ENCODE measurements around the gene EGR1.
"Not testable (repeated sequence)": the region's sequence is repeated elsewhere in the genome, so short reads cannot be mapped to it uniquely, and the experiment has no call there.

EGR1 gene

DNA sequence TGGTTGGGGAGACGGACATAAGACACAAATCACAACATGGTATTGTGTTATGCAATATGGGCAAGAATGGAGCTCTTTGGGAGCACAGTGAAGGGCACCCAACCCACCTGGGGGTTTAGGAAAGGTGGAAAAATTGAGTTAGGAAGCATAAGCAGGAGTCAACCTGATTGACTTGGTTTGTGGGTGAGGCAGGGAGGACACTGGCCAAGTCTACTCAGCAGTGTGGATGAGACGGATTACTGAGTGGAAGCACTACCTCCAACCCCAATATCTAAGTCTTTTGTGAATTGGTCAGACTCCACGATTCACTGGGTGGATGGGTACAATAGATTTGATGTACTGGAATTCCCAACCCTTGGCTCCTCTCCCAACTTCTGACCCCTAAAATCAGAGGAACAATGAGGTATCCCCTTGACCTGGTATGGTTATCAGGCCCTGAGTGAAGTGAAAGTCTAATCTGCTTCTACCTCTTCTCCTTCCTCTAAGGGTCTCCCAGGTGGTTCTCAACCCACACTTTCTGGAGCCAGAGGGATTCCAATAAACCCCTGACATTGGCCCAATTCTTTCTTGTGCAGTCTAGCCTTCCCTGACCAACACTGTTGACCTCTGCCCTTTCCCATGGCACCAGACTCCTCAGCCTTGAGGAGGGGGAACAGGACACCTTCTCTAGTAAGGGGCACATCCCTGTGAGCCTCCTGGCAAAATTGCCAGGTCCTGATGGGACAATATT, 5.2 kb downstream of the EGR1 start:
- no peak for DNase-seq

GRCh38 chr5:138471052-138471361, 5.7 kb downstream of the EGR1 start:
- DNase-seq, result no peak

GRCh38 chr5:138472353-138472752, 7.1 kb downstream of the EGR1 start:
- DNase-seq, result no peak

- DNase-seq, result not testable (repeated sequence)
Observed at GRCh38 chr5:138473151-138473550, 7.9 kb downstream of the EGR1 start.

- DNase-seq, result no peak
Observed at GRCh38 chr5:138476918-138477317, 11.6 kb downstream of the EGR1 start.

DNA sequence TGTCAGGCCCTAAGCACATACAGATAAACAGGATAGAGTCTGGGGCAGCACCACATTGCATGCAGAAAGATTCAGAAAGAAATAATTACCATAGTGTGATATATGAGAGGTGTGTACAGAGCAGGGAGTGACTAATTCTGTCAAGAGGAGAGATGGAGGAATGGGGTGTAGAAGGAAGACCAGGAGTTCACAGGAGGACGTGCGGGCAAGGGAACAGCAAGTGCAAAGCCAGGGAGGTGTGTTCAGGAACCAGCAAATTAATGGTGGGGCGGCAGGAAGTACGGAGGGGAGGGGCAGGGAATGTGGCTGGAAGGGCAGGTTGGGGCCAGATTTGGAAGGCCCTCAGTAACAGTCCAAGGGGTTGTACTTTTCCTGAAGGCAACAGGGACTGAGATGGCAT, 17.4 kb downstream of the EGR1 start:
- no peak for DNase-seq

DNA sequence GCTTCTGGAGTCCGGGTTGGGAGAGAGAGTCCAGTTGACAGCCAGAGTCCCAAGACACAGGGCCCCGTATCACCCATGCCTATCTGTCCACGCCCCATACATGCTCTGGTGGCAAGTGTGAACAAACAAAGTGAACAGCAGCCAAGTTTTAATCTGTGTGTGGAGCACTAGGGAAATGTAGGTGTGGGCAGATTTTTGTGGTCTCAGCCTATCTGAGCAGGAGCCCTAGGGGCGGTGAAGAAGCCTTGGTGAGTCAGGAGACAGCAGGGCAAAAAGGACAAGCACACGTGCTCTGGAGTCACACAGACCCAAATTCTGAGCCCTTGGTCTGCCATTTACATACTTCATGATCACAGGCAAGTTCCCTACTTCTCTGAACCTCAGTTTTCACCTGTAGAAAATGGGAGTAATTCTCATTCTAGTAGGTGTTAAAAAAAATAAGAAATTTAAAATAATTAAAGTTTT, 23.2 kb downstream of the EGR1 start:
- DNase-seq, result no peak

GRCh38 chr5:138489683-138490061, 24.4 kb downstream of the EGR1 start:
- no peak for DNase-seq

- DNase-seq, result no peak
Observed at GRCh38 chr5:138490648-138491283, 25.5 kb downstream of the EGR1 start.

GRCh38 chr5:138491284-138491648, 26.0 kb downstream of the EGR1 start:
- no peak for DNase-seq

- peak; percentile 77 for DNase-seq
Observed at GRCh38 chr5:138491669-138492559, 26.6 kb downstream of the EGR1 start.

DNA sequence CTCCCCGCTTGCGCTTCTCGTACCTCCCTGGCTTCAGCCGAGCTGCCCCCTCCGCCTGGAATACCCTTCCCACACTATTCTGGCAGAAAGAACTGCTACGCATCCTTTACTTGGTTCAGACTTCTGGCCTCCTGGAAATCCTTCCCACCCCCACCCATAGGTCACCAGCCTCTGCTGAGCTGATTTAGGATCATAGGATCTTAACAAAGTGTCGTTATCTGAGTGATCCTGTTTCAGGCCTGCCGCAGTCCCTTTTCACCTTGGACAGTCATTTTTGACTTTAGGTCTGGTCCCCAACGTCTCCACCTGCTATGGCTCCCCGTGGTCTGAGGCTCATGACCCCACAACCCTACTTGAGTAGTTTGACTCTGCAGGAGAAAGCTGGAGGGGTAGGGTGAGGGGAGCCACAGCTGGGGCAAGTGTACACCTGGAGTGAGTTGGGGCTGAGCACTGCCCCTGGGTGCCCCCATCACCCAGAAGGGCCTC, 27.3 kb downstream of the EGR1 start:
- no peak for DNase-seq

GRCh38 chr5:138495351-138495750, 30.1 kb downstream of the EGR1 start:
- DNase-seq, result no peak

- DNase-seq, result no peak
Observed at GRCh38 chr5:138498376-138498775, 33.1 kb downstream of the EGR1 start.

DNA sequence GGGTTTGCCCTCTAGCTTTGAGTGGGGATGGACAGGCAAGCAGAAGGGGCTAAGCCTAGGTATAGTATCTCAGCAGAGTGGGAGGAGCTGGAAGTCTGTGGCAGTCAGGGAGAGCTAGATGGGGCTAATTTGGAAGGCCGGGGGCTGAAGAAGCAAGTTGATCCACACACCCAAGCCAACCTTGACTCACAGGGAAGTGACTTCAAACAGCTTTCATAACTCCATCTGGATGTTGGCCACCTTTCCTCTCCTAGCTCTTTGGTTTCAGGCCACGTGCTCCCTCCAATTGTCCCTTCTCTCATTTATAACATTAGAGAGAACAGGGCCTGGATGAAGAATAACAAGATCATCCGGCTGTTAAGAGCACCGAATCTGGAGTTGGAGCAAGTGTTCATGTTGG, 36.8 kb downstream of the EGR1 start:
- no peak for DNase-seq

GRCh38 chr5:138502521-138502920, 37.2 kb downstream of the EGR1 start:
- DNase-seq, result no peak

DNA sequence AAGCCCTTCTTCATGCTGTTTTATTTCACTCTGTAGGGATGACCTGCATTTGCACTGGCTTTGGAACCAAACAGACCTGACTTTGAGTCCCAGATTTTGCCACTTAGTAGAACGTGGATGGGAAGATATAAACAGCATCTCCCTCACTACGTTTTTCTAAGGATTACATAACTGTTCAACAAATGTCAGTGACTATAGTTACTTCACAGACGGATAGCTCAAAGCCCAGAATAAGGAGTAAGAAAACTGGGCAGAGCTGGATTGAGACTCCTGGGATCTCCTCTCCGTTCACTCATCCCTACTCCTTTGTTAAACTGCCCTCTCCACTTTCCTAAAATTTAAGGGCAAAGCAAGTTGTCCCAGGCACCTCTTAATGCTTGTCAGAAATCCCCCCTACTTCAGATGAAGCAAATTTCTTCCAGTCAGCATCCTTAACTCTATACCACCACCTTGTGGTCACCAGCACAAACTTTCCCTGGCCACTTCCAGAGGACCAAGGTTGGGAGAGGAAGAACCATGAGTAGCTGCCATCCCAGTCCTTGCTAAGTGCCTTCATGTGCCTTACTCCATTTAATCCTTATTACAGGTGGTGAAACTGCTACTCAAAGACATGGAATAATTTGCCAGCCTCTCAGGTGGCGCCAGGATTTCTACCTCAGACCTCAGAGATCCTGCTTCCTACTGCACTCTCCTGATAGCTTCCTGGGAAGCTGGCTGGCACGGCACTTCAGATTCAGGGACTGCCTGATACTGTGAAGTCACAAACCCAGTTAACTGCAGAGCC, 38.4 kb downstream of the EGR1 start:
- DNase-seq, result peak; percentile 60

DNA sequence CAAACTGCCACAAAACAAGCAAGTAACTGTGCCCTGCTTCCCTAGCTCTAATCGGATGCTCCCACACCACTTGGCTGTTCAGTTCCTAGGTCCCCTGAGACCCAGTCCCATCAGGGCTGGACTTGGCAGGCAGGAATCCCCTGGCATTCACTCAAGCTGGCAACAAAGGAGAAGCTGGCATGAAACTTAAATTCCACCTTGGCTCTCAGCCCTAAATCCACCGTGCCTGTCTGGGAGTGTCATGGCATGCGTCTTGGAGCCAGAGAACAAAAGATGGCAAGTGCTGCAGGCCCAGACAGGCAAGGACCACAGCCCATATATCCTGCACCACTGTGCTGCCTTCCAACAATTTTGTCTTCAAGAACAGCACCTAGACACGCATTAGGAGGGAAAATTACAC, 39.5 kb downstream of the EGR1 start:
- DNase-seq, result no peak

GRCh38 chr5:138506370-138507306, 41.4 kb downstream of the EGR1 start:
- no peak for DNase-seq

- not testable (repeated sequence) for DNase-seq
Observed at GRCh38 chr5:138507485-138507884, 42.2 kb downstream of the EGR1 start.

DNA sequence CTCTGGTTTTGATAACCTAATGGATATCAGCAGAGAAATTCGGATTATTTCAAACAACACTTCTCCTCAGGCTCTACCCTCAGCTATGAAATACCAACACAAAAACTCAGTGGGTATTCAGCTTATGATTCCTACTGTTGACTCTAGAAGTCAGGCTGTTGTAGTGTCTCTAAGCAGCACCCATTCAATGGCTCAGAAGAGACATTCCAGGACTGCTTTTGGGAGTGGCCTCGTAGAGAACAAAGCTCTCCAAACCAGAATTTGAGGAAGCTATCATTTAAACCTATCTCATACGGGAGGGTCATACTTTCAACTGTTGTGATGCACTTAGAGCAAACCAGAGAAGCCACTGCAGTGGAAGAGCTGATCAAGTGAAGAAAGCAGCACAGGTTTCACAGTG, 43.7 kb downstream of the EGR1 start:
- no peak for DNase-seq

GRCh38 chr5:138514021-138514420, 48.7 kb downstream of the EGR1 start:
- DNase-seq, result no peak
